H9 (cell line): ENCODE measurements around the gene CR1L. TPM values are rescaled to one million over a fixed set of nuclear protein-coding genes. Genes with fewer than 3 reads are reported as not detected.

Source experiments
- DNase-seq: peaks from one replicate; pipeline ENCODE4 v3.0.0-alpha.2; 2017
- H2AFZ ChIP-seq: one replicate; pipeline ENCODE4 v1.6.1; 2013; ENCODE audit warnings: mild to moderate bottlenecking, low read length, control low read depth, moderate library complexity
- H2AK5ac ChIP-seq: 2 replicates; pipeline ENCODE4 v1.6.1; 2013; ENCODE audit warnings: low read length, control low read depth, mixed read lengths; ENCODE audit not compliant: insufficient read length
- H2BK120ac ChIP-seq: one replicate; pipeline ENCODE4 v1.6.1; 2013; ENCODE audit warnings: low read depth, mild to moderate bottlenecking, low read length, control low read depth, inconsistent platforms; ENCODE audit not compliant: poor library complexity, severe bottlenecking
- H2BK12ac ChIP-seq: 2 replicates; pipeline ENCODE4 v1.6.1; 2013; ENCODE audit warnings: low read length, control low read depth, mixed read lengths, low read depth; ENCODE audit not compliant: insufficient read length
- H2BK15ac ChIP-seq: 2 replicates; pipeline ENCODE4 v1.6.1; 2013; ENCODE audit warnings: low read depth, low read length, control low read depth
- H2BK20ac ChIP-seq: one replicate; pipeline ENCODE4 v1.6.1; 2013; ENCODE audit warnings: low read depth, mild to moderate bottlenecking, low read length, control low read depth, inconsistent platforms; ENCODE audit not compliant: poor library complexity, severe bottlenecking
- H2BK5ac ChIP-seq: 2 replicates; pipeline ENCODE4 v1.6.1; 2013; ENCODE audit warnings: low read length, control low read depth, mixed read lengths; ENCODE audit not compliant: insufficient read length
- H3K14ac ChIP-seq: 2 replicates; pipeline ENCODE4 v1.6.1; 2013; ENCODE audit warnings: low read length, control low read depth; ENCODE audit not compliant: insufficient read depth
- H3K18ac ChIP-seq: 2 replicates; pipeline ENCODE4 v1.6.1; 2013; ENCODE audit warnings: low read depth, mild to moderate bottlenecking, mixed read lengths, low read length, control low read depth; ENCODE audit not compliant: insufficient read length
- H3K23ac ChIP-seq: 2 replicates; pipeline ENCODE4 v1.6.1; 2013; ENCODE audit warnings: low read length, control low read depth, mixed read lengths, low read depth; ENCODE audit not compliant: insufficient read length
- H3K23me2 ChIP-seq: 2 replicates; pipeline ENCODE4 v1.6.1; 2013; ENCODE audit warnings: low read depth, mild to moderate bottlenecking, mixed read lengths, low read length, control low read depth; ENCODE audit not compliant: insufficient read length, poor library complexity, severe bottlenecking
- H3K27ac ChIP-seq: 2 replicates; pipeline ENCODE4 v1.5.1; 2013; ENCODE audit warnings: low read length, control low read depth, mixed read lengths, low read depth; ENCODE audit not compliant: insufficient read length
- H3K27me3 ChIP-seq: 2 replicates; pipeline ENCODE4 v1.6.1; 2013; ENCODE audit warnings: low read length, control low read depth, inconsistent platforms; ENCODE audit not compliant: insufficient read depth
- H3K4ac ChIP-seq: 2 replicates; pipeline ENCODE4 v1.6.1; 2013; ENCODE audit warnings: low read depth, mild to moderate bottlenecking, control low read depth, inconsistent platforms, low read length, moderate library complexity
- H3K4me1 ChIP-seq: 2 replicates; pipeline ENCODE4 v1.6.1; 2013; ENCODE audit warnings: low read length, control low read depth, inconsistent platforms; ENCODE audit not compliant: insufficient read depth
- H3K4me2 ChIP-seq: 2 replicates; pipeline ENCODE4 v1.6.1; 2013; ENCODE audit warnings: low read length, control low read depth, mixed read lengths; ENCODE audit not compliant: insufficient read length, insufficient read depth
- H3K56ac ChIP-seq: 2 replicates; pipeline ENCODE4 v1.6.1; 2013; ENCODE audit warnings: low read depth, mild to moderate bottlenecking, mixed read lengths, low read length, control low read depth; ENCODE audit not compliant: insufficient read length
- H3K79me1 ChIP-seq: 2 replicates; pipeline ENCODE4 v1.6.1; 2013; ENCODE audit warnings: low read depth, mild to moderate bottlenecking, moderate library complexity, low read length, control low read depth, inconsistent platforms; ENCODE audit not compliant: insufficient read depth, poor library complexity, severe bottlenecking
- H3K79me2 ChIP-seq: 2 replicates; pipeline ENCODE4 v1.6.1; 2013; ENCODE audit warnings: low read length, control low read depth, inconsistent platforms; ENCODE audit not compliant: insufficient read depth
- H3K9ac ChIP-seq: 2 replicates; pipeline ENCODE4 v1.6.1; 2013; ENCODE audit warnings: low read length, control low read depth, mixed read lengths; ENCODE audit not compliant: insufficient read length; ENCODE audit errors: extremely low read depth
- H3K9me3 ChIP-seq: one replicate; pipeline ENCODE4 v1.6.1; 2013; ENCODE audit warnings: low read depth, low read length, inconsistent platforms; ENCODE audit not compliant: control insufficient read depth
- H3T11ph ChIP-seq: one replicate; pipeline ENCODE4 v1.6.1; 2013; ENCODE audit warnings: mild to moderate bottlenecking, low read length, control low read depth, inconsistent platforms
- H4K20me1 ChIP-seq: one replicate; pipeline ENCODE4 v1.6.1; 2013; ENCODE audit not compliant: control insufficient read depth, insufficient read length, insufficient read depth
- H4K5ac ChIP-seq: 2 replicates; pipeline ENCODE4 v1.6.1; 2013; ENCODE audit warnings: low read depth, mild to moderate bottlenecking, mixed read lengths, low read length, control low read depth; ENCODE audit not compliant: insufficient read length
- H4K8ac ChIP-seq: replicated peaks from 2 replicates; pipeline ENCODE4 v1.6.1; 2013; ENCODE audit warnings: low read length, control low read depth, mixed read lengths, low read depth; ENCODE audit not compliant: insufficient read length
- H4K91ac ChIP-seq: 2 replicates; pipeline ENCODE4 v1.6.1; 2013; ENCODE audit warnings: low read depth, mild to moderate bottlenecking, moderate library complexity, mixed read lengths, low read length, control low read depth; ENCODE audit not compliant: insufficient read length
- H3K27ac Mint-ChIP-seq, 3 experiments: 2 replicates in 2 of 3; 3 replicates in 1 of 3; pipeline ENCODE4 v1.8.0; 2020 to 2021; ENCODE audit warnings: mixed read lengths in 3 of 3, mild to moderate bottlenecking in 1 of 3, moderate library complexity in 1 of 3
- H3K27me3 Mint-ChIP-seq: 2 replicates; pipeline ENCODE4 v1.8.0; 2021; ENCODE audit warnings: low read depth, mild to moderate bottlenecking, moderate library complexity, mixed read lengths
- H3K36me3 Mint-ChIP-seq, 3 experiments: 2 replicates in 2 of 3; 3 replicates in 1 of 3; pipeline ENCODE4 v1.8.0; 2020 to 2021; ENCODE audit warnings: low read depth in 3 of 3, mixed read lengths in 3 of 3; ENCODE audit not compliant: insufficient read depth in 1 of 3
- H3K4me1 Mint-ChIP-seq, 2 experiments: 2 replicates each; pipeline ENCODE4 v1.8.0; 2020; ENCODE audit warnings: mixed read lengths in 2 of 2
- H3K4me3 Mint-ChIP-seq, 2 experiments: 2 replicates in 1 of 2; 3 replicates in 1 of 2; pipeline ENCODE4 v1.8.0; 2020 to 2021; ENCODE audit warnings: mild to moderate bottlenecking in 2 of 2, mixed read lengths in 2 of 2, moderate library complexity in 1 of 2
- H3K9me3 Mint-ChIP-seq, 2 experiments: 2 replicates in 1 of 2; 3 replicates in 1 of 2; pipeline ENCODE4 v1.8.0; 2020; ENCODE audit warnings: mild to moderate bottlenecking in 2 of 2, mixed read lengths in 2 of 2, moderate library complexity in 1 of 2
- CTCF ChIP-seq: fragments of 200-600 bp; sonication (generic); conservative IDR thresholded peaks from 3 replicates; pipeline ENCODE4 v1.8.0; 2021; ENCODE audit warnings: antibody characterized with exemption, mild to moderate bottlenecking
- WGBS: extraction: QIAGEN DNeasy Blood & Tissue Kit; methylation state at CpG from one replicate; pipeline ENCODE4 v1.1.7; 2013; ENCODE audit warnings: missing lambda C conversion rate, low lambda C conversion rate, mixed read lengths; ENCODE audit not compliant: insufficient read length; ENCODE audit errors: extremely low coverage; 5-methylcytosine and 5-hydroxymethylcytosine counted together
- total RNA-seq: library from RNA; stranded (reverse); gene quantifications from 2 replicates; pipeline ENCODE4 v1.2.1, GENCODE V29; 2021

The CR1L gene
- total RNA-seq, 1 experiment from 2014 or later = 0.37 TPM

GRCh38 chr1:207606362-207606755, 38.6 kb upstream of the CR1L start:
- H3K27ac Mint-ChIP-seq = no peak overlapping the region
- Histone ChIP-seq H2AFZ (no peak overlapping the region), H4K20me1 (no peaks in the 10 kb centered on the region), H3K79me2 (no peaks in the 10 kb centered on the region), H3K4ac (no peak overlapping the region), H3K23ac (no peak overlapping the region), H2BK120ac (no peak overlapping the region), H4K5ac (no peak overlapping the region), H3K9ac (no peak overlapping the region), H3K4me2 (no peak overlapping the region), H4K91ac (no peak overlapping the region), H2BK5ac (no peak overlapping the region), H2AK5ac (no peak overlapping the region), H3T11ph (peak overlapping the region; percentile 36), H3K23me2 (no peaks in the 10 kb centered on the region), H4K8ac (no peak overlapping the region), H2BK20ac (no peak overlapping the region), H3K4me1 (no peaks in the 10 kb centered on the region), H3K9me3 (no peaks in the 10 kb centered on the region), H3K14ac (no peak overlapping the region), H2BK12ac (no peak overlapping the region), H3K18ac (no peak overlapping the region), H3K79me1 (no peaks in the 10 kb centered on the region), H3K56ac (no peak overlapping the region), H3K27me3 (no peaks in the 10 kb centered on the region), H3K27ac (no peak overlapping the region), H2BK15ac (no peak overlapping the region)
- no peak for DNase-seq
- H3K36me3 Mint-ChIP-seq = no peaks in the 10 kb centered on the region
- H3K4me1 Mint-ChIP-seq = peaks cover 0 to 2% of the 10 kb centered on the region in 2 experiments; a peak in 1 of 4 replicates
- no peak for TF ChIP-seq CTCF
- no CpG with 5 or more reads among the region's 2 CpGs for WGBS
- no peak overlapping the region for H3K4me3 Mint-ChIP-seq
- no peaks in the 10 kb centered on the region; a peak in 1 of 5 replicates for H3K9me3 Mint-ChIP-seq
- H3K27me3 Mint-ChIP-seq = no peaks in the 10 kb centered on the region
